ENCODE results near the gene LMNA. TPM values are rescaled to one million over a fixed set of nuclear protein-coding genes. Genes with fewer than 3 reads are reported as not detected.

Gene LMNA
- total RNA-seq (100 to 1,000 TPM in 2 of 5 experiments, 10 to 100 TPM in 1, 1 to 10 TPM in 2; 5.5 to 470 (median 18.0) TPM), polyA plus RNA-seq (under 1 TPM in 1 of 2 donors, not detected in 1; 0.20 TPM), total RNA-seq (155 reads per million, percentile 90 among the genes with 10 or more reads in this experiment)

DNA sequence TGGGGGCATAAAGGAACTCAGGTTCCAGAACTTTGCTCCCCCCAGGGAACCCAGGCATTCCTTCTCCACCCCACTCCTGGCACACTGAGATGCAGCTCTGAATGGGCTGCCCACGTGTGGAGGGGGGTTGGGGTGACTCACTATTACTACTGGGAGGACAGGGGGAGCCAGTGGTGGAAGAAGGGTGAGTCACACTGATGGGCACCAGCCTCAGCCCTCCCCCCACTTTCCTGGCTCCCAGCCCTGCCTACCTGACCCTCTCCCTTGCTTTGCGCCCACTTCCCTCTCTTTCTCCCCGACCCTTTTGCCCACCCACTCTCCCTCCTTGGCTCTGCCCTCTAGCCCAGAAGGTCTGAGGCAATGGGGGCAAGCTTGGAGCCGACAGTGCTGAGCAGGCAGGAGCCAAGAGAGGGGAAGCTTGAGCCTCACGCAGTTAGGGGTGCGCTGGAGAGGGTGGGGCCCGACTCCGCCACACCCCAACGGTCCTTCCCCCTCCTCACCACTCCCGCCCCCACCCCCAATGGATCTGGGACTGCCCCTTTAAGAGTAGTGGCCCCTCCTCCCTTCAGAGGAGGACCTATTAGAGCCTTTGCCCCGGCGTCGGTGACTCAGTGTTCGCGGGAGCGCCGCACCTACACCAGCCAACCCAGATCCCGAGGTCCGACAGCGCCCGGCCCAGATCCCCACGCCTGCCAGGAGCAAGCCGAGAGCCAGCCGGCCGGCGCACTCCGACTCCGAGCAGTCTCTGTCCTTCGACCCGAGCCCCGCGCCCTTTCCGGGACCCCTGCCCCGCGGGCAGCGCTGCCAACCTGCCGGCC lies at the start of gene LMNA:
LMNA (plus strand) TSS at position 611 of the 818 bp plus-strand sequence. CDS start 208 bp downstream, outside the sequence.
- POLR2A ChIA-PET: interaction anchor here (2.4 kb wide), 1 partner anchor 10 kb away, joined by 9 read pairs; no protein-coding TSS in a partner anchor

DNA sequence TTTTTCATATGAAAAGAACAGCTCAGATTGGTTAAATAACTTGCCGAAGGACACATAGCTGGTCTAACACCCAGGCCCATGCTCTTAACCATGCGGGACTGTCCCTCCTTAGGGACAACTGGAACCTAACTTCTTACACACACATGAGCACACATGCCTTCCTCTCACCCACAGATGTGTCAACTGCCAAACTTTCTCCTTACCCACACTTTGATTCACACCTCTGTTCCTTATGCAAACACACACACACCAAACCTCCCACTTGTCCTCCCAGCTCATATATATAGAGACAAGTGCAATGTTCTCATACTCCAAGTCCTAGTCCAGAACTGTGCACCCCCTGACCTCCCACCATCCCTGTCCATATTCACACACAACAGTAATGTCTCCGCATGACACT lies 49.3 kb upstream of the LMNA start:
- no peak overlapping the region for H3K4me3 Mint-ChIP-seq

More for the DNA sequence above, at the start of gene LMNA:
- Histone ChIP-seq H3K36me3 (ENCODE audit: control insufficient read depth in 2 of 3, insufficient read depth in 3 of 3, low read length in 3 of 3) (no peaks in the 10 kb centered on the region), H3K4me3 (ENCODE audit: low read length) (peak within 1 kb of the TSS; percentile 70), H3K27ac (ENCODE audit: low read depth, low read length) (peak within 1 kb of the TSS; percentile 9), H3K27me3 (ENCODE audit: control insufficient read depth in 2 of 2, insufficient read depth in 2 of 2, low read length in 2 of 2) (peaks cover 0 to 14% of the 10 kb centered on the region in 2 donors), H3K9me3 (ENCODE audit: control insufficient read depth in 2 of 3, low read length in 3 of 3) (no peaks in the 10 kb centered on the region), H3K4me1 (ENCODE audit: control insufficient read depth in 2 of 2, insufficient read depth in 2 of 2, low read length in 2 of 2) (peaks cover 8 to 14% of the 10 kb centered on the region in 2 donors)
- ATAC-seq (peak; percentile 86), DNase-seq (peak in 3 of 9 donors; percentile 51 to 75 (median 62))
- CTCF ChIA-PET: interaction anchor here (0.9 to 1.2 kb wide), 3 partner anchors 16 to 23 kb away, joined by 3 to 4 read pairs (median 4); no protein-coding TSS in a partner anchor
- intact Hi-C loops (cut with micrococcal nuclease): loop anchor here (1.0 to 2.0 kb wide), 3 partner anchors 8 to 18 kb away; no protein-coding TSS in a partner anchor
- no peaks in the 10 kb centered on the region for H3K36me3 Mint-ChIP-seq
- peaks cover 8 to 31% (median 20%) of the 10 kb centered on the region in 7 donors for H3K4me1 Mint-ChIP-seq
- peaks cover 0 to 2% (median 0%) of the 10 kb centered on the region in 11 donors for H3K9me3 Mint-ChIP-seq
- peak within 1 kb of the TSS; percentile 79 to 91 (median 86) for H3K4me3 Mint-ChIP-seq
- H3K27me3 Mint-ChIP-seq: peaks cover 29 to 63% (median 37%) of the 10 kb centered on the region in 5 donors
- peak within 1 kb of the TSS in 7 of 9 donors; percentile 2 to 92 (median 71) for H3K27ac Mint-ChIP-seq

DNA sequence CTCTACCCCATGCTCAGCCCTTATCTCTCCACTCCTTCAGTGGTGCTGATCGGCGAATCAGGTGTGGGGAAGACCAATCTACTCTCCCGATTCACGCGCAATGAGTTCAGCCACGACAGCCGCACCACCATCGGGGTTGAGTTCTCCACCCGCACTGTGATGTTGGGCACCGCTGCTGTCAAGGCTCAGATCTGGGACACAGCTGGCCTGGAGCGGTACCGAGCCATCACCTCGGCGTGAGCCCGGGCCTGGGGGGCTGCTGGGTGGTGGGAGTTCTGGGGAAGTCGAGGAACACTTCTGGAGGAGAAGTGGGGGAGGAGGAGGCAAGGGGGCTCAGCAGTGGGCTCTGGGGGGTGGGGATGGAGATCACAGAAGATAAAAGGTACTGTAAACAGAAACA lies 48.6 kb upstream of the LMNA start:
- Histone ChIP-seq H3K4me1 (ENCODE audit: control insufficient read depth in 2 of 2, insufficient read depth in 2 of 2, low read length in 2 of 2) (no peaks in the 10 kb centered on the region), H3K36me3 (ENCODE audit: control insufficient read depth in 2 of 3, insufficient read depth in 3 of 3, low read length in 3 of 3) (no peaks in the 10 kb centered on the region), H3K27me3 (ENCODE audit: control insufficient read depth in 2 of 2, insufficient read depth in 2 of 2, low read length in 2 of 2) (no peaks in the 10 kb centered on the region), H3K9me3 (ENCODE audit: control insufficient read depth in 2 of 3, low read length in 3 of 3) (no peaks in the 10 kb centered on the region), H3K4me3 (ENCODE audit: low read length) (no peak overlapping the region), H3K27ac (ENCODE audit: low read depth, low read length) (no peak overlapping the region)
- POLR2A ChIA-PET: no interaction called here
- Mint-ChIP-seq H3K4me1 (peaks cover 0 to 16% (median 5%) of the 10 kb centered on the region in 7 donors), H3K4me3 (no peak overlapping the region), H3K27me3 (peaks cover 0 to 8% (median 0%) of the 10 kb centered on the region in 5 donors), H3K9me3 (no peaks in the 10 kb centered on the region), H3K27ac (no peak overlapping the region), H3K36me3 (no peaks in the 10 kb centered on the region)
- DNase-seq (no peak), ATAC-seq (no peak)
- CTCF ChIA-PET: interaction anchor here (0.8 to 1.5 kb wide), 4 partner anchors 12 to 891 kb away, joined by 3 to 4 read pairs (median 3); no protein-coding TSS in a partner anchor
- intact Hi-C loops (cut with micrococcal nuclease): loop anchor here (1.0 to 5.0 kb wide), 3 partner anchors 59 to 131 kb away; partner anchors contain the start of gene KHDC4 (in 1 of the 2)

More for the DNA sequence above, 49.3 kb upstream of the LMNA start:
- Histone ChIP-seq H3K4me1 (ENCODE audit: control insufficient read depth in 2 of 2, insufficient read depth in 2 of 2, low read length in 2 of 2) (no peaks in the 10 kb centered on the region), H3K27me3 (ENCODE audit: control insufficient read depth in 2 of 2, insufficient read depth in 2 of 2, low read length in 2 of 2) (no peaks in the 10 kb centered on the region), H3K9me3 (ENCODE audit: control insufficient read depth in 2 of 3, low read length in 3 of 3) (no peaks in the 10 kb centered on the region), H3K27ac (ENCODE audit: low read depth, low read length) (no peak overlapping the region), H3K36me3 (ENCODE audit: control insufficient read depth in 2 of 3, insufficient read depth in 3 of 3, low read length in 3 of 3) (no peaks in the 10 kb centered on the region), H3K4me3 (ENCODE audit: low read length) (no peak overlapping the region)
- H3K27ac Mint-ChIP-seq: no peak overlapping the region
- H3K4me1 Mint-ChIP-seq: peaks cover 0 to 16% (median 5%) of the 10 kb centered on the region in 7 donors
- DNase-seq: no peak
- ATAC-seq: no peak
- ChIA-PET CTCF (interaction anchor here (0.8 to 1.5 kb wide), 4 partner anchors 13 to 891 kb away, joined by 3 to 4 read pairs (median 3); no protein-coding TSS in a partner anchor), POLR2A (no interaction called here)
- H3K9me3 Mint-ChIP-seq: no peaks in the 10 kb centered on the region
- no peaks in the 10 kb centered on the region for H3K36me3 Mint-ChIP-seq
- intact Hi-C loops (cut with micrococcal nuclease): loop anchor here in 1 of 2 donors (5.0 kb wide), 1 partner anchor 58 kb away; no protein-coding TSS in a partner anchor
- H3K27me3 Mint-ChIP-seq: peaks cover 0 to 3% (median 0%) of the 10 kb centered on the region in 5 donors

GRCh38 chr1:156067262-156067661 lies 47.2 kb upstream of the LMNA start:
- ChIA-PET CTCF (no interaction called here), POLR2A (no interaction called here)
- Histone ChIP-seq H3K4me1 (ENCODE audit: control insufficient read depth in 2 of 2, insufficient read depth in 2 of 2, low read length in 2 of 2) (no peaks in the 10 kb centered on the region), H3K9me3 (ENCODE audit: control insufficient read depth in 2 of 3, low read length in 3 of 3) (no peaks in the 10 kb centered on the region), H3K36me3 (ENCODE audit: control insufficient read depth in 2 of 3, insufficient read depth in 3 of 3, low read length in 3 of 3) (no peaks in the 10 kb centered on the region), H3K27ac (ENCODE audit: low read depth, low read length) (no peak overlapping the region), H3K27me3 (ENCODE audit: control insufficient read depth in 2 of 2, insufficient read depth in 2 of 2, low read length in 2 of 2) (no peaks in the 10 kb centered on the region), H3K4me3 (ENCODE audit: low read length) (no peak overlapping the region)
- peaks cover 0 to 16% (median 5%) of the 10 kb centered on the region in 7 donors for H3K4me1 Mint-ChIP-seq
- no peak overlapping the region for H3K4me3 Mint-ChIP-seq
- ATAC-seq (no peak), DNase-seq (no peak)
- no peak overlapping the region for H3K27ac Mint-ChIP-seq
- peaks cover 0 to 12% (median 0%) of the 10 kb centered on the region in 5 donors for H3K27me3 Mint-ChIP-seq
- intact Hi-C loops (cut with micrococcal nuclease): loop anchor here (2.0 to 5.0 kb wide), 2 partner anchors 60 to 132 kb away; partner anchors contain the start of gene KHDC4 (in 1 of the 2)
- no peaks in the 10 kb centered on the region for H3K36me3 Mint-ChIP-seq
- no peaks in the 10 kb centered on the region for H3K9me3 Mint-ChIP-seq

DNA sequence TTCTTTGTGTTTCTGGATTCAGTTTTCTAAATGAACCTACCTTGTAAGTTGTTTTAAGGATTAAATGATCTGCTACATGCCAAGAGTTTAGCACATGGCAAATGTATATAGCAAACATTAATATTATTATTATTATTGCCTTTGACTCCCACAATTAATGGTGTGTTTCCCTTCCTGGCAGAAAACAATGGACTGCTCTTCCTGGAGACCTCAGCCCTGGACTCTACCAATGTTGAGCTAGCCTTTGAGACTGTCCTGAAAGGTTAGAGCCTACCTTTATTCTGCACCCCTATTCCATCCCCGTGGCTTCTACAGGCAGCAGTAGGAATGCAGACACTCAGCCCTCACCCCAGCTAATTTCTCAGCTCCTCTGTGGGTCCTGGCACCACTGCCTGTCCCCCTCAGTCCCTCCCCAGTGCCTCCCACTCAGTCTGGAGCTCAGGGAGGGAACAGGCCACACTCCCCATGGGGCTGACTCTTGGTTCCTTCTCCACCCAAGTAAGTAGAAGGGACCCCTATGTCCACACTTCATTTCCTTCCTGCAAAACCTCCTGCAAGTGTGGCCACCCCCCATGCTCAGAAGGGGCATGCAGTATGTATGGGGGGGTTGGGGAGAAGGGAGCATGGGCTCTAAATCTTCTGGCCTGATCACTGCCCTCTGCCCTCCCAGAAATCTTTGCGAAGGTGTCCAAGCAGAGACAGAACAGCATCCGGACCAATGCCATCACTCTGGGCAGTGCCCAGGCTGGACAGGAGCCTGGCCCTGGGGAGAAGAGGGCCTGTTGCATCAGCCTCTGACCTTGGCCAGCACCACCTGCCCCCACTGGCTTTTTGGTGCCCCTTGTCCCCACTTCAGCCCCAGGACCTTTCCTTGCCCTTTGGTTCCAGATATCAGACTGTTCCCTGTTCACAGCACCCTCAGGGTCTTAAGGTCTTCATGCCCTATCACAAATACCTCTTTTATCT lies 44.7 kb upstream of the LMNA start:
- no peaks in the 10 kb centered on the region for H3K36me3 Mint-ChIP-seq
- peaks cover 0 to 20% (median 0%) of the 10 kb centered on the region in 5 donors for H3K27me3 Mint-ChIP-seq
- Histone ChIP-seq H3K4me1 (ENCODE audit: control insufficient read depth in 2 of 2, insufficient read depth in 2 of 2, low read length in 2 of 2) (no peaks in the 10 kb centered on the region), H3K27me3 (ENCODE audit: control insufficient read depth in 2 of 2, insufficient read depth in 2 of 2, low read length in 2 of 2) (no peaks in the 10 kb centered on the region), H3K36me3 (ENCODE audit: control insufficient read depth in 2 of 3, insufficient read depth in 3 of 3, low read length in 3 of 3) (no peaks in the 10 kb centered on the region), H3K9me3 (ENCODE audit: control insufficient read depth in 2 of 3, low read length in 3 of 3) (no peaks in the 10 kb centered on the region), H3K27ac (ENCODE audit: low read depth, low read length) (no peak overlapping the region), H3K4me3 (ENCODE audit: low read length) (no peak overlapping the region)
- ATAC-seq (no peak), DNase-seq (no peak)
- H3K9me3 Mint-ChIP-seq: no peaks in the 10 kb centered on the region
- H3K4me3 Mint-ChIP-seq: no peak overlapping the region
- CTCF ChIA-PET: interaction anchor here (0.7 kb wide), 1 partner anchor 64 kb away, joined by 3 read pairs; no protein-coding TSS in a partner anchor
- POLR2A ChIA-PET: no interaction called here
- intact Hi-C loops (cut with micrococcal nuclease): loop anchor here in 1 of 2 donors (5.0 kb wide), 1 partner anchor 62 kb away; no protein-coding TSS in a partner anchor
- H3K4me1 Mint-ChIP-seq: peaks cover 0 to 16% (median 5%) of the 10 kb centered on the region in 7 donors
- no peak overlapping the region for H3K27ac Mint-ChIP-seq

GRCh38 chr1:156070548-156070947 lies 44.0 kb upstream of the LMNA start:
- Histone ChIP-seq H3K27me3 (ENCODE audit: control insufficient read depth in 2 of 2, insufficient read depth in 2 of 2, low read length in 2 of 2) (no peaks in the 10 kb centered on the region), H3K36me3 (ENCODE audit: control insufficient read depth in 2 of 3, insufficient read depth in 3 of 3, low read length in 3 of 3) (no peaks in the 10 kb centered on the region), H3K4me3 (ENCODE audit: low read length) (no peak overlapping the region), H3K4me1 (ENCODE audit: control insufficient read depth in 2 of 2, insufficient read depth in 2 of 2, low read length in 2 of 2) (no peaks in the 10 kb centered on the region), H3K9me3 (ENCODE audit: control insufficient read depth in 2 of 3, low read length in 3 of 3) (no peaks in the 10 kb centered on the region), H3K27ac (ENCODE audit: low read depth, low read length) (no peak overlapping the region)
- H3K9me3 Mint-ChIP-seq: no peaks in the 10 kb centered on the region
- peaks cover 0 to 10% (median 5%) of the 10 kb centered on the region in 7 donors for H3K4me1 Mint-ChIP-seq
- no peak for ATAC-seq
- no peaks in the 10 kb centered on the region for H3K36me3 Mint-ChIP-seq
- no peak for DNase-seq
- CTCF ChIA-PET: interaction anchor here (0.7 kb wide), 1 partner anchor 63 kb away, joined by 3 read pairs; no protein-coding TSS in a partner anchor
- H3K27ac Mint-ChIP-seq: no peak overlapping the region
- H3K27me3 Mint-ChIP-seq: peaks cover 0 to 26% (median 0%) of the 10 kb centered on the region in 5 donors
- intact Hi-C loops (cut with micrococcal nuclease): no loop called here
- no peak overlapping the region for H3K4me3 Mint-ChIP-seq
- POLR2A ChIA-PET: no interaction called here
